ENCODE results near the gene PLCL1. TPM values are rescaled to one million over a fixed set of nuclear protein-coding genes. Genes with fewer than 3 reads are reported as not detected.

PLCL1 gene
- total RNA-seq, 1 experiment from 2014 or later: 0.07 TPM

DNA sequence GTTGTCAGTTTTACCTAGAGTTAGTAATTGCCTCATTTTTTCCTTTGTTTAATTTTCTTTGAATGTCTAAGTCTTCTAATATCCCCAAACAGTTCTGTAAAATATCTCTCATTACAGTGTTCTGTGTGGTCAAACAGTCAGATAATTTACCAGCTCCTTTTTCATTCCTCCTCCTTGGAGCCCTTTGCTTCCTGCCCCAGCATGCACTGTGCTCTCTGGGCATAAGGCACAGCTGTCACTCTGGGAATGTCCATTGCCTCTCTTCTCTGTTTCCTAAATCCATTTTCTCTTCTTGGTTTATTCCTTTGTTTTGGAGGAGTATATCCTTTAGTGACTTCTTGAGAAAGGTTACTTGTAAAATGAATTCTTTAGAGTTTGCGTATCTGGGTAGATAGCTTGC, 139.3 kb downstream of the PLCL1 start:
- DNase-seq (ENCODE audit: low read depth, low spot score): no peak
- Histone ChIP-seq H4K20me1 (ENCODE audit: insufficient read depth) (no peaks in the 10 kb centered on the region), H3K36me3 (ENCODE audit: control insufficient read depth in 1 of 2, insufficient read depth in 2 of 2, low read length in 2 of 2) (no peaks in the 10 kb centered on the region), H2AFZ (ENCODE audit: low read depth, low read length, poor library complexity, severe bottlenecking) (no peak overlapping the region), H3K79me2 (ENCODE audit: insufficient read depth, low read length) (no peaks in the 10 kb centered on the region), H3K27me3 (ENCODE audit: insufficient read depth, low read length) (peaks cover 56% of the 10 kb centered on the region), H3K9ac (ENCODE audit: low read length) (no peak overlapping the region), H3K4me2 (ENCODE audit: low read length) (no peak overlapping the region), H3K27ac (ENCODE audit: low read depth, low read length) (no peak overlapping the region), H3K4me3 (replicated peaks in 1 of 2; ENCODE audit: low read depth in 1 of 2, low read length in 2 of 2) (no peak overlapping the region), H3K4me1 (ENCODE audit: control insufficient read depth in 1 of 2, insufficient read depth in 2 of 2, low read length in 2 of 2) (no peaks in the 10 kb centered on the region), H3K9me2 (ENCODE audit: insufficient read depth) (no peaks in the 10 kb centered on the region), H3K9me3 (ENCODE audit: control insufficient read depth in 1 of 2, insufficient read depth in 1 of 2, low read depth in 1 of 2, low read length in 2 of 2) (no peaks in the 10 kb centered on the region)
- RAD21 ChIA-PET (ENCODE audit: low non-redundant PET in 1 of 2, low total read pairs in 2 of 2, uncharacterized antibody in 2 of 2, unreplicated experiment in 2 of 2): no interaction called here
- TF ChIP-seq CBX3 (IDR thresholded peaks at IDR 0.05; ENCODE audit: low read depth) (no peak), ZNF274 (IDR thresholded peaks at IDR 0.05; ENCODE audit: low read depth, low read length) (no peak), REST (IDR thresholded peaks at IDR 0.05; ENCODE audit: low read depth) (no peak), EZH2 (IDR thresholded peaks at IDR 0.05) (no peak), SRF (IDR thresholded peaks at IDR 0.05; ENCODE audit: low read depth) (no peak), SP1 (IDR thresholded peaks at IDR 0.05; ENCODE audit: low read depth) (no peak), EGR1 (IDR thresholded peaks at IDR 0.05; ENCODE audit: low read depth) (no peak), POLR2AphosphoS5 (IDR thresholded peaks at IDR 0.05; ENCODE audit: low read depth, low read length) (no peak), SIN3A (IDR thresholded peaks at IDR 0.05; ENCODE audit: low read depth) (no peak), MAX (IDR thresholded peaks at IDR 0.05) (no peak), JUND (IDR thresholded peaks at IDR 0.05) (no peak), ZFX (IDR thresholded peaks at IDR 0.05) (no peak), CTCF (IDR thresholded peaks at IDR 0.05 in 2 of 3, conservative IDR thresholded peaks at IDR 0.05 in 1 of 3; ENCODE audit: borderline replicate concordance in 1 of 3, insufficient read depth in 1 of 3, low read depth in 2 of 3, low read length in 2 of 3) (no peak), ATF3 (IDR thresholded peaks at IDR 0.05) (no peak)
- ATAC-seq: no peak
- BruUV-seq (replicated peaks): no TSS peak
- intact Hi-C loops (cut with micrococcal nuclease): no loop called here
- CTCF ChIA-PET: no interaction called here
- POLR2A ChIA-PET: no interaction called here

Measured in HCT116 (cell line).